Activated CD8-positive, alpha-beta T cell treated with anti-CD3 and anti-CD28 coated beads for 36 hours (primary cell): ENCODE data around the gene ABCA6. TPM values are rescaled to one million over a fixed set of nuclear protein-coding genes. Genes with fewer than 3 reads are reported as not detected.

Source experiments
- ATAC-seq: fragments of 200-7000 bp; cut with Tn5 transposase; one replicate; pipeline ENCODE4 v1.10.0; 2021; ENCODE audit warnings: mild to moderate bottlenecking, moderate library complexity
- CTCF ChIA-PET: fragments of 350-600 bp; sonication (Branson Sonifier 250); formaldehyde crosslinking; loops from one replicate; lab custom pipeline; 2021; ENCODE audit warnings: antibody characterized with exemption; lab: Charles Lee
- POLR2A ChIA-PET: fragments of 350-600 bp; sonication (Branson Sonifier 250); formaldehyde crosslinking; loops from one replicate; lab custom pipeline; 2021; ENCODE audit warnings: antibody characterized with exemption; lab: Charles Lee
- DNase-seq: peaks from one replicate; pipeline ENCODE4 v3.0.0-alpha.2; 2020
- H3K27ac Mint-ChIP-seq: one replicate; pipeline ENCODE4 v1.8.0; 2021; ENCODE audit warnings: mild to moderate bottlenecking, mixed read lengths
- H3K27me3 Mint-ChIP-seq: one replicate; pipeline ENCODE4 v1.8.0; 2021; ENCODE audit warnings: mixed read lengths
- H3K36me3 Mint-ChIP-seq: one replicate; pipeline ENCODE4 v1.8.0; 2021; ENCODE audit warnings: low read depth, mixed read lengths
- H3K4me1 Mint-ChIP-seq: one replicate; pipeline ENCODE4 v1.8.0; 2021; ENCODE audit warnings: low read depth, mixed read lengths
- H3K4me3 Mint-ChIP-seq: one replicate; pipeline ENCODE4 v1.8.0; 2021; ENCODE audit warnings: mild to moderate bottlenecking, moderate library complexity, mixed read lengths
- H3K9me3 Mint-ChIP-seq: one replicate; pipeline ENCODE4 v1.8.0; 2021; ENCODE audit warnings: mixed read lengths
- CTCF ChIP-seq: fragments of 200-600 bp; IDR thresholded peaks from one replicate; pipeline ENCODE4 v1.8.0; 2022; ENCODE audit warnings: antibody characterized with exemption, mild to moderate bottlenecking
- intact Hi-C: fragments of 100-400 bp; cut with micrococcal nuclease; formaldehyde crosslinking; loops from one replicate; pipeline ENCODE4 v1.10.0; 2022
- total RNA-seq, 2 experiments: library from RNA; stranded (reverse); gene quantifications; one replicate each; pipeline ENCODE4 v1.2.3, GENCODE V29; 2021

The ABCA6 gene
- total RNA-seq, 2 experiments from 2014 or later: not detected

GRCh38 chr17:69117855-69118784, 23.6 kb downstream of the ABCA6 start:
- ATAC-seq (no peak), DNase-seq (no peak)
- no peak overlapping the region for H3K4me3 Mint-ChIP-seq
- CTCF ChIA-PET: no interaction called here
- H3K27me3 Mint-ChIP-seq: no peaks in the 10 kb centered on the region
- H3K4me1 Mint-ChIP-seq: no peaks in the 10 kb centered on the region
- TF ChIP-seq CTCF: no peak
- no peaks in the 10 kb centered on the region for H3K36me3 Mint-ChIP-seq
- H3K9me3 Mint-ChIP-seq: no peaks in the 10 kb centered on the region
- no peak overlapping the region for H3K27ac Mint-ChIP-seq
- intact Hi-C loops: no loop called here
- POLR2A ChIA-PET: no interaction called here

DNA sequence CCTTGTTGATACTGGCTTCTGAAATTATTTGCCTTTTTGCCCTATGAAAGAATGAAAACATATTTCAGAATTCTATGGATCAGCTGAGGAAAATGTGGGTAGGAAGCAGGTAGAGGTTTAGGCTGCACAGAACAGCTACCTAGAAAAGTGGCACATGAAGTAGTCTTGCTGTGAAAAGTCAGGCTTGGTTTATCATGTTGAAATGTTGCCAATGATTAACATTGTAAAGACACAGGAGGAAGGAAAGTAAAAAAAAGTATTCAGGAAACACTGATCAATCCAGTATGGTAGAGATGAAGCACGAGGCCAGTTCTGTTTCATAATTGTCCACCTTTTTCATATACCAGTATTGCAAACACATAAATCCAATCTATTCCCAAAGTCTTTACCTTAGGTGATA, 29.9 kb downstream of the ABCA6 start:
- Mint-ChIP-seq H3K4me3 (no peak overlapping the region), H3K27me3 (no peaks in the 10 kb centered on the region), H3K4me1 (no peaks in the 10 kb centered on the region), H3K36me3 (no peaks in the 10 kb centered on the region), H3K9me3 (no peaks in the 10 kb centered on the region), H3K27ac (no peak overlapping the region)
- ATAC-seq (no peak), DNase-seq (no peak)
- ChIA-PET CTCF (no interaction called here), POLR2A (no interaction called here)
- intact Hi-C loops: no loop called here
- no peak for TF ChIP-seq CTCF

- ChIA-PET CTCF (no interaction called here), POLR2A (no interaction called here)
- no peaks in the 10 kb centered on the region for H3K4me1 Mint-ChIP-seq
Measured at GRCh38 chr17:69105907-69106730, 35.6 kb downstream of the ABCA6 start.

GRCh38 chr17:69103557-69104233, 38.0 kb downstream of the ABCA6 start:
- ChIA-PET POLR2A (no interaction called here), CTCF (no interaction called here)
- H3K4me3 Mint-ChIP-seq: no peak overlapping the region
- no peak for TF ChIP-seq CTCF
- H3K4me1 Mint-ChIP-seq: no peaks in the 10 kb centered on the region
- intact Hi-C loops: no loop called here
- ATAC-seq (no peak), DNase-seq (no peak)
- no peaks in the 10 kb centered on the region for H3K27me3 Mint-ChIP-seq
- H3K36me3 Mint-ChIP-seq: no peaks in the 10 kb centered on the region
- no peaks in the 10 kb centered on the region for H3K9me3 Mint-ChIP-seq
- H3K27ac Mint-ChIP-seq: no peak overlapping the region

More at GRCh38 chr17:69105907-69106730, 35.6 kb downstream of the ABCA6 start:
- intact Hi-C loops: no loop called here
- Mint-ChIP-seq H3K27me3 (no peaks in the 10 kb centered on the region), H3K36me3 (no peaks in the 10 kb centered on the region), H3K4me3 (no peak overlapping the region), H3K27ac (no peak overlapping the region), H3K9me3 (no peaks in the 10 kb centered on the region)
- no peak for DNase-seq
- ATAC-seq: no peak
- TF ChIP-seq CTCF: no peak
